Stimulated activated CD8-positive, alpha-beta memory T cell treated with anti-CD3 and anti-CD28 coated beads, Interleukin-15, amount 100 ng/mL, for 48 hours (primary cell): Measurements from ENCODE around the gene APBB2.

Source experiments
- DNase-seq, 2 donors: peaks; one replicate each; pipeline ENCODE4 v3.0.0-alpha.2; 2020; ENCODE audit warnings: low read depth in 2 of 2

APBB2 gene

GRCh38 chr4:41102414-41103092, 111.8 kb downstream of the APBB2 start:
- no peak for DNase-seq

DNA sequence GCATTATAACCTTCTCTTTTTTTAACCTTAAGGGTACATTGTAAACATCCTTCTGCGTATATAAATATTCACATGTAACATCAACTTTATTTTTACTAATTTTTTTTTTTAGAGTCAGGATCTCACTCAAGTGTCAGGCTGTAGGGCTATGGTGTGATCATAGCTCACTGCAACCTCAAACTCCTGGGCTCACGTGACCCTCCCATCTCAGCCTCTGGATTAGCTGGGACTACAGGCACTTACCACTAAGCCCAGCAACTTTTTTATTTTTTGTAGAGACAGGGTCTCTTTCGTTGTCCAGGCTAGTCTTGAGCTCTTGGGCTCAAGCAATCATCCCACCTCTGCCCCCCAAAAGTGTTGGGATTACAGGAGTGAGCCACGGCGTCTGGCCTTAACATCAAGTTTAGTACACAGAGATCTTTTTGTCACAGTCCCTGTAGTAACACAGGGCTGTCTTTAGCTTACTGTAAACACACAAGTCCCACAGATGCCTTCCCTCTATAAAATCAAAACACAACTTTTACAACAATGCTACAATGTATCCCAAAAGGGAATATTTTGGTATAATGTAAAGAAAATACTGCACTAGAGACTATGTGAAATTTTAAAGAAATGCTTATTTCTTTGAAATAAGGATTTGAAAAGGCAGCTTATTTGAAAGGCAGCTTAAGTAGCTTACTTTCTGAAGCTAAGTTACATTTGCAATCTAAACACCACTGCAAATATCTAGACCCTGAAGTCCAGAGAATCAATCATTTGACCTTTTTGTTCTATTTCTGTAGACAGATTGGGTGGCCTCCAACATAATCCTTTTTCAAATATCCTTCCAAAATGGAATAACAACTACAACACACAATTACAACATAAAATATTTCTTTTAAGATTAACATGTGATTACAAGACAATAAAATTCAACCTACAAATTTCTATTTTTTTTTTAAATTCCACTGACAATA, 116.0 kb downstream of the APBB2 start:
- no peak for DNase-seq

DNA sequence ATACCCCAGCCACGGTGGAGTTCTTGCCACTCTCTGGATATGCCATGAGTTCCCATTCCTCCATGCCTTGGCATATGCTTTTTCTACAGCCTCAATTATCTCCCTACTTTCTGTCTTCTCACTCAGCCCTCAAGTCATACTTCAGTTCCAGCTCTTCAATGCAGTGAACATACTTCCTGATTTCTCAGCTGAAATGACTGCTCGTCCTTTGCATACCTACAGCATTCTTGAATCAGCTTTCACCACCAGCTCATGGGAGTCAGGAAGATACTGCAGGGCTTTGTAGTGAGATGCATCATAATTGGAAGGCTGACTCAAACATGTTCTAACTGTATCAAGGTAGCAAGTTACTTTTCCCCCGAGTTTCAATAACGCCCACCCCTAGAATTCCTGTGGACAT, 118.4 kb downstream of the APBB2 start:
- no peak for DNase-seq

DNA sequence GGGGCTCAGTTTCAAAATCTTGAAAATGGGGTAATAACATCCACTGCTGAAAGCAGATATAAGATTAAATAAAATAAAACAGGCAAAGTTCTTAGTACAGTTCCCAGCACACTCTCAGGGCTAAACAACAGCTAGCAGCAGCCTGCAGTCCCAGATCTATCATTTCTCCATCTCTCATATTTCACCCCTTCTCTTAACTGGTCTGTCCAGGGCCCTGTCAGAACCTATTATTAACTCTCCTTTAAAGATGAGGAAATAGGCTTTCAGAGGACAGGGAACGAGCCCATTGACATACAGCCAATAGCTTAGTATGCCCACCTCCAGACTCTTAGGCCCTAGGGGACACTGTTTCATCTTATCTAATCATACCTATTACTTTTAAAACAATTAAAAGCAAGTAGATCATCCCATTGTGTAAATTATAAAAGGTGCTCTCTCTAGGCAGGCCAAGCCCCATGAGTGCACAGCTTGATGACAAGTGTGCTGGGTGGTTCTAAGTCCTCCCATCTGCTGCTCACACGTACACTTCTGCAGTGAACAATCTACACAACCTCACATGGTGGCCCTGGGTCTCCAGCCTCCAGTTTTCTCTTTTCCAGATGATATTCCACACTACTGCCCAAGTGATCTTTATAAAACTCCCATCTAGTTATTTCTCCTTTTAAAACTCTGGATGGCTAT, 119.0 kb downstream of the APBB2 start:
- no peak for DNase-seq

- DNase-seq = no peak
Observed at GRCh38 chr4:41092128-41092527, 122.2 kb downstream of the APBB2 start.

DNA sequence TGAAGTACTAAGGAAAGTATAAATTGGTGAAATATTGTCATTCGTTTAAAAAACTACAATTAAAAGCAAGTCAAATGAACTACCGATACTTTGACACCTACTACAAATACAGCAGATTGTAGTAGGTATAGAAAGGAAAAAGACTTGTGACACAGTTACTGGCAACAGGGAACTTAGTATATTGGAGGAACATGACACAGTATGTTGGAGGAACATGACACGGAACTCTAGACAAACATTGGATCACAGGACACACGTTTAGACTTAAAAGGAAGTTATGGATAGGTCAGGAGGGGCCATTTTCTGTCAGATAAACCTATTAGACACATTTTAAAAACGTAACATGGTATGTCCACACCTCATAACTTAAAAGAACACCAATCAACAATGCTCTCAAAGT, 132.5 kb downstream of the APBB2 start:
- DNase-seq = no peak

- DNase-seq = no peak
Observed at GRCh38 chr4:41080976-41081375, 133.4 kb downstream of the APBB2 start.

DNA sequence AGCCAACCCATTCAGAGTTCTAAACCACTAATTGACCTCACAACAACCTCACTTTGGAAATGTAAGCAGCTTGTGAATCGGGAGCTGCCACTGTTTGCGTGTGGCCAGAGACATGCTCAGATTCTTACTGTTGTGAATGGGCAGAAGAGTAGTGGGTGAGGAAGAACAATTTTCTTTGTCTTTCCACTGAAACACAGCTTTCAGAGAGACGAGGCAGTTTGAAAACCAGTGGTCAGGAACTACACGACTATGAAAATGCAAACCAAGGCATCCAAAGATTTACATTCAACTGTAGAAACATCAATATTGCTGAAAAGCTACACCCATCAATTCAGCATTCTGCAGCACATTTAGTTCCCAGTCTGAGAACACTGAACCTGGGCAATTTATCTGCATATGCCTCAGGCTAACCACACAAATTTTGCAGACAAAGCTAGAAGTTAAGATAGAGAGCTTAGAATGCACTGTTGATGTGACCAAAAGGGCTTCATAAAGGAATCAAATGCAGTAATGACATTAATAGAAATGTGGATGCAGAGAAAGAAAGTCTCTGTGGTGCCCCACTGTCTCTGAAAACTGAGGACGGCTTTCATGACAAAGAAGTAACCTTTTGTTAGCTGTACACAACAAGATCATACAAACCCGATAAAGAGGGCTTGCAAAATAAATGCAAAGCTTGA, 134.3 kb downstream of the APBB2 start:
- DNase-seq = no peak

DNA sequence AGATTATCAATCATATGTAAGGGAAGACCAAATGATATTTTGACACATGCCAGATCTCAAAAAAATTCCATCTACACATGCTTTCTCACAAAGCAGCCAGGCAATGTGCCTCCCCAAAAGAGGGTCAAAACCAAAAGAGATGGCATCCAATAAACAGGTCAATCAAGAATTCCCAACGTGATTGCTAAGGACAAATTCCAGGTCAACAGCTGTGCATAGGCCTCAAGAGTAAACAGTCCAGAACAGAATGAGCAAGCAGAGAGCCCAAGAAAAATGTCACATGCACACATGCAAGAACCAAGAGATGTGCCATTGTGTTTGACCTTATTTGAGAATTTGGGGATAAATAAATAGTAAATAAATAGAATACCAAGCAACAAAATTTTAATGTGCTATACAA, 136.7 kb downstream of the APBB2 start:
- DNase-seq = no peak

DNA sequence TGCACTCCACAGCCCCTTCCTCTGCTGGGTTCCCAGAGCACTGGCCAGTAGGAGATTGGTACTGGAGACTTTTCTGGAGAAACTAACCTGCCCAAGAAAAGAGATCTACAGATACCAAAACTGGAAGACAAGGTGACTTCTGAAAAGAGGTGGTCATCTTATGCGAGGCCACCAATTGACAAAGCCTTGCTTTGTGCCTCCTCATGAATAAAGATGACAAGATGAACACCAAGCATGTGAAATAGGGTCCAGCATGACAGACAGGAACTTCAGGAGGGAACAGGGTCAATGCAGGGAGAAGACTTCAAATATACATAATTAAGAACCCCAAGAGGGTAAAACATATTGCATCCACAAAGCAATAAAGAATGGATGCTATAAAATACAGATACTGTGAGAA, 137.9 kb downstream of the APBB2 start:
- no peak for DNase-seq

DNA sequence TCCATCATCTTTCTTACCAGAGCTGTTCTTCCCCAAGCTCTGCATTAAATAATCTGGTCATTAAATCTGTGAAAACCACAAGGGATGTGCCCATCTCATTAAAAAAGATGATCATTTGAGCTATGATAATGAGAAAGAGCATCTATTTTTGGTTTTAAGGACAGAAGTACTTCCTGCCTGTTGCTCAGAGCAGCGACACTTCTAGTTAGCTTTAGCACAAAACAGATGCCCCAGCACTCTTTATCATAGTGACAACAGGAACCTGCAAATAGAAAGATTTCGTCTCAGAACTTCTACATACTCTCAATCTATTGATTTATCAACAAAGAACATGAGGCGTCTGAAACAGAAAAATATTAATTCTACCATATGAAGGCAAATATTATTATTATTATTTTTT, 140.1 kb downstream of the APBB2 start:
- no peak for DNase-seq

DNA sequence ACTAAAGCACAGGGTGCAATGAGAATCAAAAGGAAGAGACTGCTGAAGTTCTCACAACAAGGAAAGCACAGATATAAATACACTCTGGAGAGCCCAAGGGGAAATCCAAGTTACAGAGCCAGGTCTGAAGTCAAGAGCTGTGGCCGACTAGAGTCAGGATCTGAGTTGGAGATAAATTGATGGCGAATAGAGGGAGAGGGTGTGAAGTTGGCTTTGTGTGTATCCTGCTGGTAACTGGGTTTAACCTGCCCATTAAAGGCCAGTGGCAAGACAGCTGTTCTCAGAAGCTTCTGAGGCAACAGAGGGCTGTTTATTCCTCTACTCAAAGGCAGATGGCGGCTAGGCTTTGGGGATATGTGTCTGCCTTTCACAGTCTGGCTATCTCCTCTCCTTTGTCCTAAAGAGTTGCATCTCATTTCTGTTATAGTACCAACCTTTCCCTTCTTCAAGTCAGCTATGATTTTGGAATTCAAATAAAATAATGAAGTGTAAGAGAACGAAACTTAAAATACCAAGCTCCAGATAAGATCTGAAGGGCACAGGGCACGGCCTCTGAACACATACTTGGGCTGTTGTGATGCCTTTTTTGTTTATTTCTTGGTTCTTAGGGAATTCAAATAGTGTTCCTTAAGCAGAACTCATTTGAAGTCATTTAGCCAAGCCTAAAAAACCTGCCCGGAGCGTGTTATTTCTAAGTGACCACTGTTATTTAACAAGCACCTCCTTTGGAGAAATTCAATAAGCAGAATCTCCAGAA, 142.1 kb downstream of the APBB2 start:
- no peak for DNase-seq

DNA sequence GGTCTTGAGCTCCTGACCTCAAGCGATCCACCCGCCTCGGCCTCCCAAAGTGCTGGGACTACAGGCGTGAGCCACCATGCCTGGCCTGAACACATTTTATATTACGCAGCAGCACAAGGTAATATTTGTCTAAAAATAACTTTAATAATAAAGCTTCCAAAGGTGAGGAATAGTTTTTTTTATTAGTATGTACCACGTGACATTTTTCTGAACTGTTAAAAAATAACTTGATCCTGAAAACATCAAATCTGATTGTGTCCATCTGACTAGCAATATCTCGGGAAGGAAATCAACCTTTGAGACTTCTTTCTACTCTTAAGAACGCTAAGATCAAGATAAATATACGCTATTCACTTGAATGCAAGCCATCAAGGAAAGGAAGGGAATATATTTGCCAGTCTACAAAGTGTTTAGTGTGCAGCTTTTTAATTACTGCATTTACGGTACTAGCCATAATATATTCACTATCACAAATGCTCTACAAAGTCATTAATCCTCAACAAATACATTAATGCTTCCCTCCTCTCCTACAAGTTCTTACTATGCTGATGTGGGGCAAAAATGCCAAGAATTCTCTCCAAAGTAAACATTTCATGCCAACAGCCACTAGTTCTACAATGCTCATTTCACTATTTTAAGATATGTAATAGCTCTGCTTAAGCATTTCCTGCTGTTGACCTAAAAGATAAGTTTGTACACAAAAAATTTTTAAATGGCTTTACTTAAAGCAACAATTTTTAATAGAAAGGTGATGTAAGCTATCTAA, 143.6 kb downstream of the APBB2 start:
- no peak for DNase-seq

DNA sequence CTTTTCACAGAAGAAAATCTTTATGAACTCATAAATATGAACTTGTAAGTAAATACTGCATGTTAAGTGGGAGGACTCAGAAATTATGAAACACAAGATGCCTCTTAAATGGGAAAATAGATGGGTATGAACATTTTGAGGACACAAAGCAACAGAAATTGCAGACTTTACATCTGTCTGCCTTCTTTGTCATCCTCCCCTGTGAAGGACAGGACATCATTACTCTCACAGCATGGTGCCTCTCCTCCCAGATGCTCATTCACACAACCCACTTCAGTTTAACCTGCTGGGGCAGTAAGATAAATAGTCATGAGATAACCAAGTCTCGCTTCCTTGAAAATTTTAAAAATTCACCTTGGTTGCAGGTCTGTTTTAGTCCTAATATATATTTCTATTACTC, 144.5 kb downstream of the APBB2 start:
- DNase-seq = no peak

DNA sequence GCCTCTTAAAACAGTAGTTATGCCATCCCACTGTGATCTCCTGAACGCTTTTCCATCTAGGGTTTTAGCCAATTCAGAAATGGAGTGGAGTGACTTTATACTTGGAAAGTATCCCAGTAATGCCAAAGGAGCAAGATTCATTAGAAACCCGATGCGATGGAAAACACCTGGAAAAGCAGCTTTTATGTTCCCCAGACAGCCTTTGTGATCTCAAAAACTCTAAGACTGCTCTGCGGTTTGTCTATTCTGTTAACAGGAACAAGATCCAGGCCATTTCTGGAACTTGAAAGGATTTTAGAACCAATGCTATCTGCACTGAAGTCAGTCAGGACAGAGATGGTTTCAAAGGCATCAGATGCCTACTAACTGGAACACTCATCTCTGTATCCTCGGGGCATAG, 145.1 kb downstream of the APBB2 start:
- DNase-seq = no peak

DNA sequence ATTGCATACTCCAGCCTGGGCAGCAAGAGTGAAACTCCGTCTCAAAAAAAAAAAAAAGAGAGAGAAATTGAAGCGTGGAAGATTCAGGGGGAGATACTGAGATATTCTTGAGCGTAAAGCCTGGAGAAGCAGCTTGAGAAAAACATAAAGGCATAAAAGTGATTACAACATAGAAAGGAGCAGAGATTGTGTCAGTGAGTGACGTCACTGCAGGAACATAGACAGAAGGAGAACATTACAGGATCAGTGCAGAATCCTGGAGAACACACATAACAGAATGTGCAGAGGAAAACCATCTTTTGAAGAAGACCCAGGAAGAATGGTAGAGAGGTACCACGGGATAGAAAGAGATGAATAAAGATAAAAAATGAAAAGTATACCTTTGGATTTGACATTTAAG, 147.0 kb downstream of the APBB2 start:
- DNase-seq = no peak

DNA sequence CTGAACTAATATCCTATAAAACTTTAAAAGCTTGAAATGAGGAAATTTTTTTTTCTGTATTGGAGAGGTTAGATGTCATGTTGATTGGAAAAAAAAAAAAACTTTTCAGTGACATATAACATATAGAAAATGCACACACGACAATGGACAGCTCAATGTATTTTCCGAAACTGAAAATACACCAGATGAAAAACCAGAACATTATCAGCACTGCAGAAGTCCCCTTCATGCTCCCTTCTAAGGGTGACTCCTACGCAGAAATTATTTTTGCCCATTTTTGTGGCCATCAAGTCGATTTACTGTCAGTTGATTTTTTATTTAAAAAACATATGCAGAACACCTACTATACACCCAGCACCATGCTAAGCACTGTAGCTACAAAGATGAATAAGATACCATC, 148.3 kb downstream of the APBB2 start:
- no peak for DNase-seq

DNA sequence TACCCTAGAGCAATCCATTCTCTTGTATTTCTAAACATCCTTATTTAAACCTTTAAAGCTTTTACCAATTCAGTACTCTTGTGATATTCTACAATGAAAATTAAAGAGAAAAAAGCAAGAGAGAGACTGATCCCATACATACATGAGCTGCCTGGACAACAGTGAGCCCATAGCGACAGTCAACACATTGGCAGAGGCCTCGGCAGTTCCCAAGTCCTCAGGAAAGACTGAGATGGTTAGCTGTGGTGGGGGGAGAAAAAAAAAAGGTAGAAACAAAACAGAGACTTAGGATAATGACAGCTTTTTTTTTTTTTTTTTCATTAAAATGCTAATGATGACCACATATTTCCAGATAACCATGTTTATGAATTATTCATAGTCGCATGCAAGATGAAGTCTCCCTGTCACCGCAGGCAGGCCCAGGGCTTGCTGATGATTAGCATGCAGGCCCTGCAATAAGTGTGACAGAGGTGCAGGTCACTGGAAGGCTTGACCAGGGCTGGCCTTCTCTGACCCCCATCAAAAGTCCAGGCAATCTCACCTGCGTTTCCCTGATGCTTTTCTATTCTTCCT, 148.8 kb downstream of the APBB2 start:
- no peak for DNase-seq

DNA sequence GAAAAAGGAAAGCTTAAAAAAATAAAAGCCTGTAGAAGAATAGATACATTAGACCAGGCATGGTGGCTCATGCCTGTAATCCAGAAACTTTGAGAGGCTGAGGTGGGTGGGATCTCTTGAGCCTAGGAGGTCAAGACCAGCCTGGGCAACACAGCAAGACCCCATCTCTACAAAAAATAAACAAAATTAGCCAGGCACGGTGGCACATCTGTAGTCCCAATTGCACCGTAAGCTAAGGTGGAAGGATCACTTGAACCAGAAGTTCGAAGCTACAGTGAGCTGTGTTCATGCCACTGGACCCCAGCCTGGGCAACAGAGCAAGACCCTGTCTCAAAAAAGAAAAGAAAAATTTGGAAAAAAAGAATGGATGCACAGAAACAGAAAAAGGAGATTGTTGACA, 149.4 kb downstream of the APBB2 start:
- DNase-seq = no peak

DNA sequence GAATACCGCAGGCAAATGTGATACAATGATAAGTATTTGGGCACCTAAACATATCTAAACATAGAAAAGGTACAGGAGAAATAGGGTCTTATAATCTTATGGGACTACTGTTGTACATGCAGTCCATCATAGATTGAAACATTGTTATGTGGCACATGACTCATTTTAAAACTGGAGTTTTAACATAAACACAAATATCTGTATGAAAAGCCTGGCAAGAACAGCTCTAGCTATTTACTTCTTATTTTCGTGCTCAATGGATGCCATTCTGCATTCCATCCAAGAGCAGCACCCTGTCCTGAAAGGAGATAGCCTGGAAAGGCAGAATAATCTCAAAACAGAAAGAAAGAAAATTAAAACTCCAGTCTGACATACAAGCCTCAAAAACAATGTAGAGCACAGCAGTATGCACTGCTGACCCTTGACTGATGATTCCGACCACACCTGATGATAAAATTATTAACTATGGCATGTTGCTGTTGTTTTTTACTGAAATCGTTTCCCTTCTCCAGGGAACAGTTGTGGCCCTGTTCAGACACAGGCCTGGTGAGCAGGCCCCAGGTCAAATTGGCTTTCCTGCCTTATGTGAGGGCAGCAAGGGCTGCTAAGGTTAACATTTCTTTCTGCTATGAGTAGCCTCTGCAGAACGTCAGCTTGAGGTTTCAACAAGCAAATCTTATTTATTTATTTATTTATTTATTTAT, 152.7 kb downstream of the APBB2 start:
- DNase-seq = no peak
